Smooth muscle cell (in vitro differentiated cells): ENCODE results near the gene NCAM1. TPM values are rescaled to one million over a fixed set of nuclear protein-coding genes. Genes with fewer than 3 reads are reported as not detected.
A peak's percentile ranks its signal among the peaks of the same experiment; 100 is the strongest.

Experiments used
- DNase-seq: peaks from one replicate; lab custom pipeline; 2025; ENCODE audit not compliant: unreplicated experiment; lab: John Stamatoyannopoulos, UW
- H2AFZ ChIP-seq: fragments of 200-600 bp; sonication (generic); 2 replicates; pipeline ENCODE4 v1.6.0; 2016; ENCODE audit warnings: antibody characterized with exemption, low read depth, mild to moderate bottlenecking
- H3F3A ChIP-seq: fragments of 200-600 bp; sonication (generic); 2 replicates; pipeline ENCODE4 v1.6.0; 2017; ENCODE audit warnings: antibody characterized with exemption, low read depth
- H3K27ac ChIP-seq: fragments of 200-600 bp; sonication (generic); 2 replicates; pipeline ENCODE4 v1.5.1; 2016; ENCODE audit warnings: low read depth, mild to moderate bottlenecking
- H3K27me3 ChIP-seq: fragments of 200-600 bp; sonication (generic); 2 replicates; pipeline ENCODE4 v1.6.1; 2016; ENCODE audit warnings: low read depth, mild to moderate bottlenecking
- H3K36me3 ChIP-seq: fragments of 200-600 bp; sonication (generic); 2 replicates; pipeline ENCODE4 v1.5.1; 2016; ENCODE audit warnings: low read depth
- H3K4me1 ChIP-seq: fragments of 200-600 bp; sonication (generic); 2 replicates; pipeline ENCODE4 v1.5.1; 2016; ENCODE audit warnings: low read depth
- H3K4me2 ChIP-seq: fragments of 200-600 bp; sonication (generic); 2 replicates; pipeline ENCODE4 v1.6.0; 2016; ENCODE audit warnings: mild to moderate bottlenecking
- H3K4me3 ChIP-seq: fragments of 200-600 bp; sonication (generic); 2 replicates; pipeline ENCODE4 v1.5.1; 2016; ENCODE audit warnings: mild to moderate bottlenecking
- H3K79me2 ChIP-seq: fragments of 200-600 bp; sonication (generic); 2 replicates; pipeline ENCODE4 v1.6.0; 2016; ENCODE audit warnings: low read depth, mild to moderate bottlenecking
- H3K9ac ChIP-seq: fragments of 200-600 bp; sonication (generic); 2 replicates; pipeline ENCODE4 v1.6.0; 2016; ENCODE audit warnings: low read depth
- H3K9me3 ChIP-seq: fragments of 200-600 bp; sonication (generic); replicated peaks from 2 replicates; pipeline ENCODE4 v1.5.1; 2016; ENCODE audit warnings: low read depth
- H4K20me1 ChIP-seq: fragments of 200-600 bp; sonication (generic); 2 replicates; pipeline ENCODE4 v1.6.0; 2016; ENCODE audit warnings: low read depth
- CTCF ChIP-seq: fragments of 200-600 bp; sonication (generic); IDR thresholded peaks from 2 replicates; pipeline ENCODE4 v1.5.1; 2017; ENCODE audit warnings: borderline replicate concordance, mild to moderate bottlenecking, antibody characterized with exemption; ENCODE audit not compliant: insufficient read depth, poor library complexity, severe bottlenecking
- whole genome bisulfite sequencing: methylation state at CpG from one replicate; pipeline ENCODE4 v1.1.7; 2016; ENCODE audit warnings: low lambda C conversion rate; 5-methylcytosine and 5-hydroxymethylcytosine counted together
- polyA plus RNA-seq: library from polyadenylated mRNA; unstranded; fragments of >200 nt; fragmentation: Nextera tagmentation; extraction: Ambion mirVana; gene quantifications from 2 replicates; pipeline ENCODE4 v1.2.1, GENCODE V29; 2016
- total RNA-seq: library from RNA; depleted of rRNA; stranded (reverse); fragments of >200 nt; gene quantifications from 2 replicates; pipeline ENCODE4 v1.2.3, GENCODE V29; 2014

The NCAM1 gene
- total and polyA plus RNA-seq, 2 experiments from 2014 or later = 8.1 to 12.0 TPM

GRCh38 chr11:113240790-113241635 lies 279.8 kb downstream of the NCAM1 start:
- H3K27me3 ChIP-seq = no peaks in the 10 kb centered on the region
- no peak for DNase-seq
- H4K20me1 ChIP-seq = no peaks in the 10 kb centered on the region
- no peaks in the 10 kb centered on the region for H3F3A ChIP-seq
- no peaks in the 10 kb centered on the region for H3K36me3 ChIP-seq
- H3K27ac ChIP-seq = peak overlapping the region; percentile 92
- H3K4me1 ChIP-seq = peaks cover 25% of the 10 kb centered on the region
- H2AFZ ChIP-seq = no peak overlapping the region
- no peaks in the 10 kb centered on the region for H3K79me2 ChIP-seq
- H3K4me3 ChIP-seq = no peak overlapping the region
- 22% methylated on average over 12 of the region's 12 CpGs for WGBS
- peak overlapping the region; percentile 49 for H3K4me2 ChIP-seq
- H3K9me3 ChIP-seq = no peaks in the 10 kb centered on the region
- peak overlapping the region; percentile 57 for H3K9ac ChIP-seq
- TF ChIP-seq CTCF = no peak

GRCh38 chr11:113241636-113242054 lies 280.4 kb downstream of the NCAM1 start:
- TF ChIP-seq CTCF = no peak
- Histone ChIP-seq H2AFZ (no peak overlapping the region), H3K36me3 (no peaks in the 10 kb centered on the region), H3K9ac (peak overlapping the region; percentile 58), H3K4me2 (peak overlapping the region; percentile 85), H3F3A (no peaks in the 10 kb centered on the region), H3K4me1 (peaks cover 25% of the 10 kb centered on the region), H3K27me3 (no peaks in the 10 kb centered on the region), H3K9me3 (no peaks in the 10 kb centered on the region), H3K27ac (peak overlapping the region; percentile 92), H3K4me3 (no peak overlapping the region), H3K79me2 (no peaks in the 10 kb centered on the region), H4K20me1 (no peaks in the 10 kb centered on the region)
- 59% methylated on average over 4 of the region's 4 CpGs for WGBS
- DNase-seq = peak; percentile 58

- no peaks in the 10 kb centered on the region for H3K79me2 ChIP-seq
- peaks cover 25% of the 10 kb centered on the region for H3K4me1 ChIP-seq
- TF ChIP-seq CTCF = no peak
- H3K4me3 ChIP-seq = no peak overlapping the region
- no peaks in the 10 kb centered on the region for H3F3A ChIP-seq
- DNase-seq = no peak
- no peaks in the 10 kb centered on the region for H3K9me3 ChIP-seq
- peak overlapping the region; percentile 85 for H3K4me2 ChIP-seq
- H3K36me3 ChIP-seq = no peaks in the 10 kb centered on the region
- 90% methylated on average over 3 of the region's 3 CpGs for WGBS
- H4K20me1 ChIP-seq = no peaks in the 10 kb centered on the region
- H3K27me3 ChIP-seq = no peaks in the 10 kb centered on the region
- no peak overlapping the region for H2AFZ ChIP-seq
- H3K27ac ChIP-seq = peak overlapping the region; percentile 92
- H3K9ac ChIP-seq = peak overlapping the region; percentile 58
Observed at GRCh38 chr11:113242060-113242459, 280.8 kb downstream of the NCAM1 start.
